Vagina (tissue), 2 donors: ENCODE results near the gene LSM14A.

ENCODE experiments used
- POLR2A ChIP-seq, 2 donors: fragments of 450-650 bp; IDR thresholded peaks; one replicate each; pipeline ENCODE4 v1.6.1; 2017; ENCODE audit warnings: antibody characterized with exemption in 2 of 2, mild to moderate bottlenecking in 2 of 2, moderate library complexity in 2 of 2
- POLR2AphosphoS5 ChIP-seq, 2 donors: sonication (generic); formaldehyde crosslinking; IDR thresholded peaks; one replicate each; pipeline ENCODE4 v1.9.0; 2017; ENCODE audit warnings: antibody characterized with exemption in 2 of 2, mild to moderate bottlenecking in 2 of 2, low read depth in 1 of 2; ENCODE audit not compliant: insufficient read depth in 1 of 2
- TF ChIP-seq, protein P1 (sequence below), 3 experiments: fragments of 450-650 bp in 2 of 3; fragments of 200-600 bp in 1 of 3; sonication (generic) in 1 of 3; IDR thresholded peaks; one replicate each; pipeline ENCODE4 v1.5.1; 2017 to 2019; ENCODE audit warnings: antibody characterized with exemption in 3 of 3, mild to moderate bottlenecking in 2 of 3, moderate library complexity in 2 of 3

DNA sequence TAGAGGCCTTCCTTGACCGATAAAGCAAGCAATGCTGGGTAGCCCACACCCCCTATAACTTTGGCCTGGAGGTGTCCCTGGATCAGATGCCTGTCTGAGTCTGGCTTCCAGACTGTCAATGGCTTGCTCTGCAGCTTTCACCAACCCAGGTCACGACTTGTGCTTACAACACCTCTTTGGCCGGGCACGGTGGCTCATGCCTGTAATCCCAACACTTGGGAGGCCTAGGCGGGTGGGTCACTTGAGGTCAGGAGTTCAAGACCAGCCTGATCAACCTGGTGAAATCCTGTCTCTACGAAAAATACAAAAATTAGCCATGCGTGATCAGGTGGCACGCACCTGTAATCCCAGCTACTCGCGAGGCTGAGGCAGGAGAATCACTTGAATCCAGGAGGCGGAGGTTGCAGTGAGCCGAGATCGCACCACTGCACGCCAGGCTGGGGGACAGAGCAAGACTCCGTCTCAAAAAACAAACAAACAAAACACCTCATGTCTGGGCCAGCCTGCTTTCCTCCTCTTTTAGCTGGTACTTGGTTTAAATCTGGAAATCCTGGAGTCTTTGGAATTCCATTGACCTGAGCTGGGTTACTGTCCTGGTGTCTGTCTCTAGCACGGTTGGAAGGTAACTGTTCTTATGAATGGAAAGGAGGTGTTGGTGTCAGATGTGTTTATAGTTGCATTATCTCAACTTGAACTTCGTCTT lies 71.7 kb downstream of the LSM14A start:
- no peak for TF ChIP-seq POLR2AphosphoS5 (IDR thresholded peaks at IDR 0.05; ENCODE audit: insufficient read depth in 1 of 2, low read depth in 1 of 2)
- TF ChIP-seq, protein P1, sequence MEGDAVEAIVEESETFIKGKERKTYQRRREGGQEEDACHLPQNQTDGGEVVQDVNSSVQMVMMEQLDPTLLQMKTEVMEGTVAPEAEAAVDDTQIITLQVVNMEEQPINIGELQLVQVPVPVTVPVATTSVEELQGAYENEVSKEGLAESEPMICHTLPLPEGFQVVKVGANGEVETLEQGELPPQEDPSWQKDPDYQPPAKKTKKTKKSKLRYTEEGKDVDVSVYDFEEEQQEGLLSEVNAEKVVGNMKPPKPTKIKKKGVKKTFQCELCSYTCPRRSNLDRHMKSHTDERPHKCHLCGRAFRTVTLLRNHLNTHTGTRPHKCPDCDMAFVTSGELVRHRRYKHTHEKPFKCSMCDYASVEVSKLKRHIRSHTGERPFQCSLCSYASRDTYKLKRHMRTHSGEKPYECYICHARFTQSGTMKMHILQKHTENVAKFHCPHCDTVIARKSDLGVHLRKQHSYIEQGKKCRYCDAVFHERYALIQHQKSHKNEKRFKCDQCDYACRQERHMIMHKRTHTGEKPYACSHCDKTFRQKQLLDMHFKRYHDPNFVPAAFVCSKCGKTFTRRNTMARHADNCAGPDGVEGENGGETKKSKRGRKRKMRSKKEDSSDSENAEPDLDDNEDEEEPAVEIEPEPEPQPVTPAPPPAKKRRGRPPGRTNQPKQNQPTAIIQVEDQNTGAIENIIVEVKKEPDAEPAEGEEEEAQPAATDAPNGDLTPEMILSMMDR (IDR thresholded peaks at IDR 0.05): no peak
- no peak for TF ChIP-seq POLR2A (IDR thresholded peaks at IDR 0.05)
